SJSA1 (cell line): ENCODE measurements around the gene GPD2. TPM values are rescaled to one million over a fixed set of nuclear protein-coding genes. Genes with fewer than 3 reads are reported as not detected.
A peak's percentile ranks its signal among the peaks of the same experiment; 100 is the strongest.

Experiments
- DNase-seq, 2 experiments: peaks; one replicate each; pipeline ENCODE4 v3.0.0-alpha.2; 2015 to 2020; ENCODE audit warnings: low spot score in 2 of 2, low read depth in 1 of 2
- H3K27ac ChIP-seq: fragments of 250-450 bp; sonication (Bioruptor Pico); 2 replicates; pipeline ENCODE4 v1.5.1; 2020; ENCODE audit warnings: mild to moderate bottlenecking, moderate library complexity
- H3K27me3 ChIP-seq: fragments of 250-450 bp; sonication (Bioruptor Pico); replicated peaks from 2 replicates; pipeline ENCODE4 v1.5.1; 2020; ENCODE audit warnings: mild to moderate bottlenecking, moderate library complexity
- H3K36me3 ChIP-seq: fragments of 250-450 bp; sonication (Bioruptor Pico); 2 replicates; pipeline ENCODE4 v1.5.1; 2020; ENCODE audit warnings: mild to moderate bottlenecking
- H3K4me1 ChIP-seq: fragments of 250-450 bp; sonication (Bioruptor Pico); replicated peaks from 2 replicates; pipeline ENCODE4 v1.6.1; 2021; ENCODE audit warnings: mild to moderate bottlenecking
- H3K4me3 ChIP-seq: fragments of 250-450 bp; sonication (Bioruptor Pico); 2 replicates; pipeline ENCODE4 v1.5.1; 2020; ENCODE audit warnings: mild to moderate bottlenecking
- H3K9me3 ChIP-seq: fragments of 250-450 bp; sonication (Bioruptor Pico); replicated peaks from 2 replicates; pipeline ENCODE4 v1.5.1; 2020; ENCODE audit warnings: mild to moderate bottlenecking
- total RNA-seq: library from RNA; depleted of rRNA; stranded (reverse); fragments of >200 nt; shearing (Covaris generic); gene quantifications from 2 replicates; pipeline ENCODE4 v1.2.3, GENCODE V29; 2014; rRNA removed

The GPD2 gene
- total RNA-seq: 218 and 343 TPM in 2 replicates

DNA sequence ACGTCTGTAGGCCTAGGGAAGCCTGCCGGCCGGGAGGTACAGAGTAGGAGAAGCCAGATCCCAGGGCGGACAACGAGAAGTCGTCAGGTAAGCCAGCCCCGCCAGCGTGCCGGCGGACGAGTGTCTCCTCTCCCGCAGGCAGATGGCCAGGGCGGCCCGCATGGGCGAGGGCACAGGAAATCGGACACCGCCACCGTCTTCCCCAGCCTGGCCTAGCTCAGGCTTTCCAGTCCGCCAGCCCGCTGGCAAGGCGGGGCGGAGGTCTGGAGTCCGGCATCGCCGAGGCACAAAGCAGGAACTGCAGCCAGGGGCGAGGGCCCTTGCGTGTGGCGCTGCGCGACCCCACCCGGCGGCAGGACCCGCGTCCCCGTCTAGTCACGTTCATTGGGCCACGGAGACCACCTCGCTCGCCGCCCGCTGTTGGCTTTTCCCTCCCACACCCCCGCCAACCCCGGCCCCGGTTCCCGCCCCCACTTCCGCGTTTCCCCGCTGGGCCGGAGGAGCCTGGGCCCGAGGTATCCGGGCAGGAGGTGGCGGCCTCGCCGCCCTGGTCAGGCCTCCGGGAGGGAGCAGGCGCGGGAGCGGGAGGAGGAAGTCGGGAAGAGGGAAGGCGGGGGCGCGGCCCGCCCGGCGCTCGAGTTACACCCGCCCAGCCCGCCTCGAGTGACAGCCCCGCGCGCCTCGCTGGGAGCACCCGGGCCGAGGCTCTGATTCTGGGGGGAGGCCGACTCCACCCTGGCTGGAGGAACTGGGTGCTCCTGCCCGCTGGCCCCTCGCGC, at the start of gene GPD2:
TSS of gene GPD2 (plus strand) at position 662 of the 779 bp plus-strand sequence. CDS start 39,727 bp downstream, outside the sequence.
- no peaks in the 10 kb centered on the region for H3K27me3 ChIP-seq
- H3K36me3 ChIP-seq: peaks cover 8% of the 10 kb centered on the region; the same call in 1 of the 2 replicates
- H3K4me1 ChIP-seq: peaks cover 45% of the 10 kb centered on the region
- H3K9me3 ChIP-seq: no peaks in the 10 kb centered on the region
- H3K4me3 ChIP-seq: peak within 1 kb of the TSS; percentile 66
- DNase-seq: peak; percentile 90 to 94
- peak within 1 kb of the TSS; percentile 98 for H3K27ac ChIP-seq

- DNase-seq: no peak
- Histone ChIP-seq H3K27me3 (no peaks in the 10 kb centered on the region), H3K4me1 (peaks cover 3% of the 10 kb centered on the region), H3K27ac (no peak overlapping the region), H3K4me3 (no peak overlapping the region), H3K9me3 (no peaks in the 10 kb centered on the region), H3K36me3 (no peaks in the 10 kb centered on the region)
These were observed 42.0 kb upstream of the GPD2 start for GRCh38 chr2:156394033-156394741.

DNA sequence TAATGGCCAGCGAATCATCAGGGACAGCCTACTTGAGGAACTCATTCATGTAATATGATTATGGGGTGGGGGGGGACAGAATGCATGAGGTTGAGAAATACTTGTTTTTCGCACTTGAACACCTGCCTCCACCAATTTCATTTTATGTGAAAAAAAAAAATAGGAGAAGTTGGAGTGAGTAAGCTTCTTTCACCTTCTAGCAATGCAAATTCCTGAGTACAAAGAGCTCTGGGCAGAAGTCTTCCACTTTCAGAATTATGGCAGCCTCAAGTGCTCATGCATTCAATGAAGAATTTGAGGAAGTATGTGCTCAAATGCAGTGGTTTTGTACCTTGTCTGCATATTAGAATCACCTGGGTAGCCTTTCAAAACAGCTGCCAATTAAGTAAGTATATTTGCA, 40.1 kb upstream of the GPD2 start:
- no peaks in the 10 kb centered on the region for H3K9me3 ChIP-seq
- DNase-seq: no peak
- H3K27me3 ChIP-seq: no peaks in the 10 kb centered on the region
- no peak overlapping the region for H3K27ac ChIP-seq
- no peak overlapping the region for H3K4me3 ChIP-seq
- no peaks in the 10 kb centered on the region for H3K36me3 ChIP-seq
- peaks cover 9% of the 10 kb centered on the region for H3K4me1 ChIP-seq

DNA sequence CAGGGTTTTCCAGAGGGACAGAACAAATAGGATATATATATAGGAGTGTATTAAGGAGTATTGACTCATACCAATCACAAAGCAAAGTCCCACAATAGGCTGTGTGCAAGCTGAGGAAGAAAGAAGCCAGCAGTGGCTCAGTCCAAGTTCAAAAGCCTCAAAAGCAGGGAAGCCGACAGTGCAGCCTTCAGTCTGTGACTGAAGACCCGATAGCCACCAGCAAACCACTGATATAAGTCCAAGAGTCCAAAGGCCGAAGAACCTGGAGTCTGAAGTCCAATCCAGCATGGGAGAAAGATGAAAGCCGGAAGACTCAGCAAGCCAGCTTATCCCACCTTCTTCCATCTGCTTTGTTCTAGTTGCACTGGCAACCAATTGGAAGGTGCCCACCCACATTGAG, 39.0 kb upstream of the GPD2 start:
- H3K4me1 ChIP-seq: peaks cover 9% of the 10 kb centered on the region
- H3K27ac ChIP-seq: no peak overlapping the region
- H3K9me3 ChIP-seq: no peaks in the 10 kb centered on the region
- H3K36me3 ChIP-seq: no peaks in the 10 kb centered on the region
- DNase-seq: no peak
- H3K27me3 ChIP-seq: no peaks in the 10 kb centered on the region
- H3K4me3 ChIP-seq: no peak overlapping the region

DNA sequence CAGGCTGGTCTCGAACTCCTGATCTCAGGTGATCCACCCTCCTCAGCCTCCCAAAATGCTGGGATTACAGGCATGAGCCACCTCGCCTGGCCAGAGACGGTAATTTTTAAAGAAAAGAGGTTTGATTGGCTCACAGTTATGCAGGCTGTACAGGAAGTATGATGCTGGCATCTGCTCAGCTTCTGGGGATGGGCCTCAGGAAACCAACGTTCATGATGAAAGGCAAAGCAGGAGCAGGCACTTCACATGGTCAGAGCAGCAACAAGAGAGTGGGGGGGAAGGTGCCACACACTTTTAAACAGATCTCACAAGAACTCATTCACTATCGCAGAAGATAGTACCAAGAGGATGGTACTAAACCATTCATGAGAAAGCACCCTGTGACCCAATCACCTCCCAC, 38.0 kb upstream of the GPD2 start:
- Histone ChIP-seq H3K4me1 (peaks cover 9% of the 10 kb centered on the region), H3K9me3 (no peaks in the 10 kb centered on the region), H3K27me3 (no peaks in the 10 kb centered on the region), H3K4me3 (no peak overlapping the region), H3K36me3 (no peaks in the 10 kb centered on the region), H3K27ac (no peak overlapping the region)
- no peak for DNase-seq

GRCh38 chr2:156399224-156399949, 36.8 kb upstream of the GPD2 start:
- H3K27ac ChIP-seq: no peak overlapping the region
- peaks cover 9% of the 10 kb centered on the region for H3K4me1 ChIP-seq
- H3K9me3 ChIP-seq: no peaks in the 10 kb centered on the region
- no peaks in the 10 kb centered on the region for H3K36me3 ChIP-seq
- H3K27me3 ChIP-seq: no peaks in the 10 kb centered on the region
- peak in 1 of 2 experiments; percentile 21 for DNase-seq
- H3K4me3 ChIP-seq: peak overlapping the region; percentile 51

DNA sequence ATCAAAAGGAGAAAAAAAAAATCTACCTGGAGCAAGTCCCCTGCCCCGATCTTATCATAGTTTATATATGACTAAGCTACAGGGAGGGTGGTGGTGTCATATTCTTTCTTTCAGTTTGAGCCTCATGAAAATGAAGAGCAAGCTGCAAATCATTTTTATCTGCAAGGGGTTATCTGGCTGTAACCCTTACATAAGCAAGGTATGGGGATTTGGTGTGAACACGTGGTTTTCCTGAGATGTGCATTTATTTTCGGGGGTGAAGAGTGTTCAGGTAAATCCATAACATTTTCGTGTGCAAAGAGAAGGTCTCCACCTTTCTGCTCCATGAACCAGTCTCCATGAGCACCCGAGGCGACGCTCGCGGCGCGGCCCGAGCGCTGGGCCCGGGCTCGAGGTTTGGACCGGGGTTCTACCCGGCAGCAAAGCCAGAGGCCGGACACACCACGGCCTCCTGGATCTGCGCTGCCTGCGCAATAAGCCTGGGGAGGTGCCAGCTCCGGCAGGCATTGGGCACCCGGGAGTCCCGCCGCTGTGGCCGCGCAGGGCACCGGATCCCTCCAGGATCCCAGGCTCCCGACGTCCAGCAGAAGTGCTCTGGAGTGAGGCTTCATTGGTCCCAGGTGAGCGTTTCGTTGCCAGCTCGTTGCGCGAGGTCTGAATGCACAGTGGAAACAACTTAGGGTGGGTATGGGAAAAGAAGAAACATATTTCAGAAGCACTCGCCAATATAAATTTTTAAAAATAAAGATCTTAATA, 36.1 kb upstream of the GPD2 start:
- peaks cover 9% of the 10 kb centered on the region for H3K4me1 ChIP-seq
- 0 out of 2 replicates have a peak overlapping the region, but pooled peaks have one; percentile 1 for H3K27ac ChIP-seq
- peak overlapping the region; percentile 51 for H3K4me3 ChIP-seq
- no peaks in the 10 kb centered on the region for H3K27me3 ChIP-seq
- no peaks in the 10 kb centered on the region for H3K9me3 ChIP-seq
- peak in 1 of 2 experiments; percentile 83 for DNase-seq
- H3K36me3 ChIP-seq: no peaks in the 10 kb centered on the region

DNA sequence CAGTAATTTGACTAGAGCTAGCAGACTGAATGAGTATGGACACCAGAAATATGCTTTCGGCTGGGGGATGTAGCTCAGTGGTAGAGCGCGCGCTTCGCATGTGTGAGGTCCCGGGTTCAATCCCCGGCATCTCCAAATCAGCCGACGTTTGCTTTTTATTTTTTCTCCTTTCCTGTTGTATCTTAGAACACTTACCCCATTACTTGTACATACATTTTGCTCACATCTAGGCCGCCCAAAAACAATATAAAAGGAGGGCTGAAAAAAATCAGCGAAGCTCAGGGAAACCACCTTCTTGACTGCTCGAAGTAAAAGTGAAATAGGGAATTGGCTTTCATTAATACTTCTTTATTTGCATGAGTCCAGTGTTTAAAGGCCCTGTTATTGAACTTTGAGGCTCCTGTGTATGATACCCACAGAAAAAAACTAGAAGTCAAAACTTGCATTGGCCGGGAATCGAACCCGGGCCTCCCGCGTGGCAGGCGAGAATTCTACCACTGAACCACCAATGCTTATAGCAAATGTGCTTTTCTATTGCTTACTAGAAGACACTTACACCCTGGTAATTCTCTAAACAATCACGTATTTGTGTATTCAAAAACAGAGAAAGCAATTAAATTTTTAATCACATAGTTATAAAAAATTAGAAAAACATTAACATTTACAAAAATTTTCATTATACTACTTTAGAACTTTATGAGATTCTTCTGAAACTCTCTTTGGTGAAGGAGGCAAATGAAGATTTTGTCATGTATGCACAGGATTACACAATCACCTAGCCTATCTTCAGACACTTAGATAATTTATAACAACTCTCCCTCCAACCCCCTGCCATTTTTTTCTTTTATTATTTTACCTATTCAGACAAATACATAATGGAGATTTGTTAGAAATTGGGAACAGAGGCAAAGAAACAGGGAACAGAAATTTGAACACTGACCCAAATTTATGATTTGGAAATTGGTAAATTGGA, 35.2 kb upstream of the GPD2 start:
- H3K9me3 ChIP-seq: no peaks in the 10 kb centered on the region
- H3K27ac ChIP-seq: no peak overlapping the region
- no peaks in the 10 kb centered on the region for H3K36me3 ChIP-seq
- peak; percentile 70 to 97 for DNase-seq
- H3K4me3 ChIP-seq: peak overlapping the region; percentile 51
- H3K4me1 ChIP-seq: peaks cover 9% of the 10 kb centered on the region
- H3K27me3 ChIP-seq: no peaks in the 10 kb centered on the region

- DNase-seq: no peak
- H3K9me3 ChIP-seq: no peaks in the 10 kb centered on the region
- H3K4me3 ChIP-seq: no peak overlapping the region
- H3K4me1 ChIP-seq: peaks cover 9% of the 10 kb centered on the region
- no peaks in the 10 kb centered on the region for H3K27me3 ChIP-seq
- no peaks in the 10 kb centered on the region for H3K36me3 ChIP-seq
- H3K27ac ChIP-seq: no peak overlapping the region
These were observed 34.3 kb upstream of the GPD2 start for GRCh38 chr2:156401861-156402260.

DNA sequence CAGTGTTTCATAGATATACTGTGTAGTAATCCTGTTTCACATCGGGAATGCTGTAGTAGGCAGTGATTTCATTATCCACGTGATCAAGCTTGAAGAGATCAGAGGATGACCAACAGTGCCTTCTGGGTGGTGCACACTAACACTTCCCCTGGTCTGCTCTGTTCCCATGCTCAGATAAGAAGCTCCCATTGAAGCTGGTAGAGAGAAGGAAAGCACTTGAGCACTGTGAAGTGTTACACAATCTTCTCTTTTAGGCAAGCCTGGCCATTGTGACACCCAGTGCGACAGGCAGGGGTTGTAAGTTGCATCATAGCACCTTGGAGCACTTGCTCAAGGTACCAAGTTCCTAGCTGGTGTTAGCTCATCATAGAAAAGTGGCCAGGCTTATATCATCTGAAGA, 30.6 kb upstream of the GPD2 start:
- Histone ChIP-seq H3K36me3 (no peaks in the 10 kb centered on the region), H3K4me3 (no peak overlapping the region), H3K27me3 (no peaks in the 10 kb centered on the region), H3K9me3 (no peaks in the 10 kb centered on the region), H3K27ac (no peak overlapping the region), H3K4me1 (no peaks in the 10 kb centered on the region)
- DNase-seq: peak in 1 of 2 experiments; percentile 10

DNA sequence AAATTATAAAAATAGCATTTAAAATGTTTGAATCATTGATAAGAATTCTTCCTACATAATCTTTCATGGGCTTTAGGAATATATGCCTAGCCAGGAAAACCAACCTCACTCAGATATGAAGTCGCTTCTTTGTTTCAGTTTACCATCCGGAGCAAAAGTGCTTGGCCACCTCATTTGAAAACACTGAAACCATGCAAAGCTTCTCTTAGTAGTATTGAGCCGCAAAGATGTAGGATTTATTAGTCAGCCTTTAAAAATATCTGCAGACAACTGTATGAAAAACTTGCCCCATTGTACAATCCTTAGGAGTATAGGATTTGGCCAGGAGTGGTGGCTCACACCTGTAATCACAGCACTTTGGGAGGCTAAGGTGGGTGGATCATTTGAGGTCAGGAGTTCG, 24.3 kb upstream of the GPD2 start:
- H3K9me3 ChIP-seq: no peaks in the 10 kb centered on the region
- H3K4me3 ChIP-seq: no peak overlapping the region
- H3K27me3 ChIP-seq: 0 out of 2 replicates have a peak, but pooled peaks cover 5% of the 10 kb centered on the region
- no peak for DNase-seq
- H3K4me1 ChIP-seq: no peaks in the 10 kb centered on the region
- no peaks in the 10 kb centered on the region for H3K36me3 ChIP-seq
- H3K27ac ChIP-seq: no peak overlapping the region

DNA sequence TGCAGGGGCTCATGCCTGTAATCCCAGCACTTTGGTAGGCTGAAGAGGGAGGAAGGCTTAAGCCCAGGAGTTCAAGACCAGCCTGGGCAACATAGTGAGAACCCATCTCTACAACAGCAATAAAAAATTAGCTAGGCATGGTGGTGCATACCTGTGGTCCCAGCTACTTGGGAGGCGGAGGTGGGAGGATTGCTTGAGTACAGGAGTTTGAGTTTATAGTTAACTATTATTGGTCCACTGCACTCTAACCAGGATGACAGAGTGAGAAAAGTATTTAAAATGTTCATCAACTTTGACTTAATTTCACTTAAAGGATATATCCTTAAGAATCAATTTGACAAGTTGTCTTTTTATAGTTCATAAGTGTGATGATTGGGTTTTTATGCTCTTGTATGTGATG, 14.3 kb upstream of the GPD2 start:
- Histone ChIP-seq H3K4me3 (no peak overlapping the region), H3K9me3 (no peaks in the 10 kb centered on the region; the same call in 1 of the 2 replicates), H3K27ac (no peak overlapping the region), H3K4me1 (no peaks in the 10 kb centered on the region), H3K36me3 (no peaks in the 10 kb centered on the region), H3K27me3 (0 out of 2 replicates have a peak, but pooled peaks cover 3% of the 10 kb centered on the region)
- DNase-seq: no peak
